Natural killer cell (primary cell): ENCODE data around the gene SIM1. TPM values are rescaled to one million over a fixed set of nuclear protein-coding genes. Genes with fewer than 3 reads are reported as not detected.

Experiments used
- ATAC-seq, 3 donors: fragments of 150-1000 bp in 2 of 3; fragments of 200-7000 bp in 1 of 3; cut with Tn5 transposase; 1 replicate in 1 of 3; 2 replicates in 2 of 3; pipeline ENCODE4 v1.10.0; 2021; ENCODE audit warnings: mild to moderate bottlenecking in 2 of 3, moderate library complexity in 2 of 3
- DNase-seq, 2 donors: peaks; one replicate each; pipeline versions ENCODE4 v3.0.0 to v3.0.0-alpha.2; 2013 to 2021; ENCODE audit warnings: mixed read lengths in 1 of 2
- H3K27ac ChIP-seq: one replicate; pipeline ENCODE4 v1.5.1; 2013; ENCODE audit warnings: mild to moderate bottlenecking, low read length
- H3K27me3 ChIP-seq: one replicate; pipeline ENCODE4 v1.6.1; 2013; ENCODE audit warnings: low read length; ENCODE audit not compliant: control insufficient read depth, insufficient read depth
- H3K36me3 ChIP-seq: one replicate; pipeline ENCODE4 v1.6.1; 2013; ENCODE audit warnings: low read length; ENCODE audit not compliant: control insufficient read depth, insufficient read depth
- H3K4me1 ChIP-seq: one replicate; pipeline ENCODE4 v1.6.1; 2013; ENCODE audit warnings: low read length; ENCODE audit not compliant: control insufficient read depth, insufficient read depth
- H3K4me3 ChIP-seq: one replicate; pipeline ENCODE4 v1.5.1; 2013; ENCODE audit warnings: low read length
- H3K9me3 ChIP-seq: one replicate; pipeline ENCODE4 v1.6.1; 2013; ENCODE audit warnings: low read length; ENCODE audit not compliant: control insufficient read depth, insufficient read depth
- H3K27ac Mint-ChIP-seq, 2 donors: one replicate each; pipeline ENCODE4 v1.8.0; 2022; ENCODE audit warnings: mild to moderate bottlenecking in 2 of 2, mixed read lengths in 2 of 2, moderate library complexity in 1 of 2
- H3K27me3 Mint-ChIP-seq, 2 donors: one replicate each; pipeline ENCODE4 v1.8.0; 2022; ENCODE audit warnings: low read depth in 2 of 2, mixed read lengths in 2 of 2
- H3K36me3 Mint-ChIP-seq: one replicate; pipeline ENCODE4 v1.8.0; 2022; ENCODE audit warnings: mixed read lengths
- H3K4me1 Mint-ChIP-seq, 2 donors: one replicate each; pipeline ENCODE4 v1.8.0; 2022; ENCODE audit warnings: mixed read lengths in 2 of 2
- H3K4me3 Mint-ChIP-seq: one replicate; pipeline ENCODE4 v1.8.0; 2022; ENCODE audit warnings: mild to moderate bottlenecking, moderate library complexity, mixed read lengths
- H3K9me3 Mint-ChIP-seq, 2 donors: one replicate each; pipeline ENCODE4 v1.8.0; 2022; ENCODE audit warnings: mixed read lengths in 2 of 2
- CTCF ChIP-seq: fragments of 200-600 bp; IDR thresholded peaks from one replicate; pipeline ENCODE4 v1.8.0; 2022; ENCODE audit warnings: antibody characterized with exemption
- whole genome bisulfite sequencing: methylation state at CpG from one replicate; pipeline ENCODE4 v1.1.7; 2013; ENCODE audit warnings: missing lambda C conversion rate; ENCODE audit not compliant: insufficient coverage; 5-methylcytosine and 5-hydroxymethylcytosine counted together
- intact Hi-C: fragments of 100-400 bp; cut with micrococcal nuclease; formaldehyde crosslinking; loops from one replicate; pipeline ENCODE4 v1.14.2; 2022
- total RNA-seq, 4 donors: library from RNA; stranded (reverse); fragments of 120-200 nt in 1 of 4; gene quantifications; one replicate each; pipeline versions ENCODE4 v1.2.3 to v1.2.4, GENCODE V29; 2013 to 2022

The SIM1 gene
- total RNA-seq, 3 donors from 2014 or later (not counting 1 experiment from before 2014, with no cell fraction given), result not detected

- intact Hi-C loops, result no loop called here
Observed at GRCh38 chr6:100488244-100488643, 23.5 kb upstream of the SIM1 start.

GRCh38 chr6:100487638-100488037 is 22.9 kb upstream of the SIM1 start:
- Histone ChIP-seq H3K27me3 (no peaks in the 10 kb centered on the region), H3K36me3 (no peaks in the 10 kb centered on the region), H3K27ac (no peak overlapping the region), H3K9me3 (no peaks in the 10 kb centered on the region), H3K4me3 (no peak overlapping the region), H3K4me1 (no peaks in the 10 kb centered on the region)
- no peak for TF ChIP-seq CTCF
- Mint-ChIP-seq H3K4me3 (no peak overlapping the region), H3K27me3 (peaks cover 17 to 39% of the 10 kb centered on the region in 2 donors), H3K27ac (no peak overlapping the region), H3K36me3 (no peaks in the 10 kb centered on the region), H3K4me1 (no peaks in the 10 kb centered on the region), H3K9me3 (no peaks in the 10 kb centered on the region)
- DNase-seq (no peak), ATAC-seq (no peak)
- WGBS, result no CpG with 5 or more reads among the region's 2 CpGs
- intact Hi-C loops, result no loop called here

More at GRCh38 chr6:100488244-100488643, 23.5 kb upstream of the SIM1 start:
- 77% methylated on average over 5 of the region's 5 CpGs for WGBS
- no peak overlapping the region for H3K4me3 ChIP-seq
- H3K9me3 ChIP-seq, result no peaks in the 10 kb centered on the region
- Mint-ChIP-seq H3K4me1 (no peaks in the 10 kb centered on the region), H3K27ac (no peak overlapping the region), H3K27me3 (peaks cover 23 to 45% of the 10 kb centered on the region in 2 donors), H3K36me3 (no peaks in the 10 kb centered on the region), H3K4me3 (no peak overlapping the region), H3K9me3 (no peaks in the 10 kb centered on the region)
- H3K36me3 ChIP-seq, result no peaks in the 10 kb centered on the region
- no peak overlapping the region for H3K27ac ChIP-seq
- DNase-seq (no peak), ATAC-seq (no peak)
- H3K4me1 ChIP-seq, result no peaks in the 10 kb centered on the region
- no peaks in the 10 kb centered on the region for H3K27me3 ChIP-seq
- no peak for TF ChIP-seq CTCF

GRCh38 chr6:100485268-100485667 is 20.5 kb upstream of the SIM1 start:
- DNase-seq, result no peak
- H3K36me3 ChIP-seq, result no peaks in the 10 kb centered on the region
- ATAC-seq, result no peak
- H3K4me3 ChIP-seq, result no peak overlapping the region
- no peaks in the 10 kb centered on the region for H3K4me1 ChIP-seq
- intact Hi-C loops, result no loop called here
- no peak for TF ChIP-seq CTCF
- H3K4me3 Mint-ChIP-seq, result no peak overlapping the region
- H3K9me3 Mint-ChIP-seq, result no peaks in the 10 kb centered on the region
- H3K27me3 ChIP-seq, result no peaks in the 10 kb centered on the region
- H3K9me3 ChIP-seq, result no peaks in the 10 kb centered on the region
- H3K27ac ChIP-seq, result no peak overlapping the region
- H3K27me3 Mint-ChIP-seq, result peaks cover 11 to 29% of the 10 kb centered on the region in 2 donors
- H3K36me3 Mint-ChIP-seq, result no peaks in the 10 kb centered on the region
- H3K27ac Mint-ChIP-seq, result no peak overlapping the region
- no peaks in the 10 kb centered on the region for H3K4me1 Mint-ChIP-seq

- Mint-ChIP-seq H3K27me3 (peaks cover 8 to 26% of the 10 kb centered on the region in 2 donors), H3K36me3 (no peaks in the 10 kb centered on the region), H3K9me3 (no peaks in the 10 kb centered on the region), H3K4me1 (no peaks in the 10 kb centered on the region), H3K4me3 (no peak overlapping the region), H3K27ac (no peak overlapping the region)
- DNase-seq (no peak), ATAC-seq (no peak)
- H3K27ac ChIP-seq, result no peak overlapping the region
- H3K27me3 ChIP-seq, result no peaks in the 10 kb centered on the region
- WGBS, result 73% methylated on average over 5 of the region's 5 CpGs
- H3K36me3 ChIP-seq, result no peaks in the 10 kb centered on the region
- no peaks in the 10 kb centered on the region for H3K4me1 ChIP-seq
- intact Hi-C loops, result no loop called here
- no peaks in the 10 kb centered on the region for H3K9me3 ChIP-seq
- no peak for TF ChIP-seq CTCF
- H3K4me3 ChIP-seq, result no peak overlapping the region
Observed at GRCh38 chr6:100484474-100484873, 19.8 kb upstream of the SIM1 start.
